IMR-90 (cell line): ENCODE results near the gene RNF215. TPM values are rescaled to one million over a fixed set of nuclear protein-coding genes. Genes with fewer than 3 reads are reported as not detected.

Experiments
- ATAC-seq: fragments of 200-7000 bp; cut with Tn5 transposase; 2 replicates; pipeline ENCODE4 v1.9.1; 2020; ENCODE audit warnings: low read depth, mild to moderate bottlenecking, moderate library complexity
- BruUV-seq: library from RNA; stranded (reverse); fragments of 400-500 nt; replicated peaks from 2 replicates; lab custom pipeline; 2021; lab: Mats Ljungman, UMichigan
- CTCF ChIA-PET: fragments of 300-600 bp; formaldehyde crosslinking; extraction: SDS; loops from one replicate; lab custom pipeline; 2021; ENCODE audit warnings: antibody characterized with exemption; lab: Yijun Ruan, JAX
- POLR2A ChIA-PET: fragments of 300-600 bp; sonication (Branson Sonifier 250); formaldehyde crosslinking; loops from one replicate; lab custom pipeline; 2022; ENCODE audit warnings: antibody characterized with exemption; ENCODE audit not compliant: unreplicated experiment; lab: Charles Lee
- DNase-seq: peaks from one replicate; pipeline ENCODE4 v3.0.0; 2013
- H2AFZ ChIP-seq: replicated peaks from 2 replicates; pipeline ENCODE3; 2013; ENCODE audit warnings: low read length, mild to moderate bottlenecking; ENCODE audit not compliant: poor library complexity
- H2AK5ac ChIP-seq: 2 replicates; pipeline ENCODE4 v1.6.1; 2013; ENCODE audit warnings: low read depth, low read length, inconsistent platforms
- H2AK9ac ChIP-seq: replicated peaks from 2 replicates; pipeline ENCODE3; 2013; ENCODE audit warnings: mild to moderate bottlenecking, low read depth, low read length, moderate library complexity; ENCODE audit not compliant: poor library complexity
- H2BK120ac ChIP-seq: 2 replicates; pipeline ENCODE4 v1.6.1; 2013; ENCODE audit warnings: low read depth, low read length, inconsistent platforms
- H2BK15ac ChIP-seq: 3 replicates; pipeline ENCODE4 v1.6.1; 2013; ENCODE audit warnings: low read depth, low read length, inconsistent platforms
- H2BK20ac ChIP-seq: 2 replicates; pipeline ENCODE4 v1.6.1; 2013; ENCODE audit warnings: low read depth, mild to moderate bottlenecking, inconsistent platforms, low read length, moderate library complexity
- H2BK5ac ChIP-seq: 2 replicates; pipeline ENCODE4 v1.6.1; 2013; ENCODE audit warnings: mild to moderate bottlenecking, low read depth, low read length, inconsistent platforms; ENCODE audit not compliant: poor library complexity, severe bottlenecking
- H3K14ac ChIP-seq: replicated peaks from 2 replicates; pipeline ENCODE4 v1.6.1; 2013; ENCODE audit warnings: low read depth, low read length, inconsistent platforms
- H3K18ac ChIP-seq: 2 replicates; pipeline ENCODE4 v1.6.1; 2013; ENCODE audit warnings: low read depth, low read length, control low read depth
- H3K23ac ChIP-seq: 2 replicates; pipeline ENCODE4 v1.6.1; 2013; ENCODE audit warnings: low read depth, low read length, inconsistent platforms
- H3K27ac ChIP-seq: 2 replicates; pipeline ENCODE4 v1.5.1; 2013; ENCODE audit warnings: mild to moderate bottlenecking, control low read depth, low read length; ENCODE audit not compliant: insufficient read depth
- H3K27me3 ChIP-seq: 2 replicates; pipeline ENCODE4 v1.6.1; 2013; ENCODE audit warnings: low read length; ENCODE audit not compliant: control insufficient read depth, insufficient read depth
- H3K36me3 ChIP-seq: 2 replicates; pipeline ENCODE4 v1.6.1; 2013; ENCODE audit warnings: low read length, mixed read lengths; ENCODE audit not compliant: control insufficient read depth, insufficient read depth
- H3K4ac ChIP-seq: 2 replicates; pipeline ENCODE4 v1.6.1; 2013; ENCODE audit warnings: low read depth, low read length, inconsistent platforms
- H3K4me1 ChIP-seq: 2 replicates; pipeline ENCODE4 v1.6.1; 2013; ENCODE audit warnings: low read length, mixed read lengths; ENCODE audit not compliant: control insufficient read depth, insufficient read depth
- H3K4me2 ChIP-seq: 2 replicates; pipeline ENCODE4 v1.6.1; 2013; ENCODE audit warnings: low read depth, mild to moderate bottlenecking, control low read depth, low read length, moderate library complexity
- H3K4me3 ChIP-seq: 2 replicates; pipeline ENCODE4 v1.5.1; 2013; ENCODE audit warnings: low read depth, mild to moderate bottlenecking, control low read depth, low read length, moderate library complexity; ENCODE audit not compliant: insufficient read depth
- H3K56ac ChIP-seq: 2 replicates; pipeline ENCODE4 v1.6.1; 2013; ENCODE audit warnings: low read length, inconsistent platforms; ENCODE audit not compliant: insufficient read depth; ENCODE audit errors: extremely low read depth
- H3K79me1 ChIP-seq, 2 experiments: 2 replicates each; pipeline ENCODE4 v1.6.1; 2013; ENCODE audit warnings: low read length in 2 of 2, inconsistent platforms in 1 of 2, low read depth in 1 of 2
- H3K9ac ChIP-seq: 2 replicates; pipeline ENCODE4 v1.6.1; 2013; ENCODE audit warnings: low read depth, low read length, control low read depth
- H3K9me1 ChIP-seq: 2 replicates; pipeline ENCODE4 v1.6.1; 2013; ENCODE audit warnings: low read length, inconsistent platforms; ENCODE audit not compliant: insufficient read depth
- H3K9me3 ChIP-seq: 2 replicates; pipeline ENCODE4 v1.6.1; 2013; ENCODE audit warnings: low read length; ENCODE audit not compliant: control insufficient read depth, insufficient read depth
- H4K20me1 ChIP-seq: 2 replicates; pipeline ENCODE4 v1.6.1; 2013; ENCODE audit warnings: low read length, inconsistent platforms; ENCODE audit not compliant: insufficient read depth
- H4K5ac ChIP-seq: 2 replicates; pipeline ENCODE4 v1.6.1; 2013; ENCODE audit warnings: mild to moderate bottlenecking, low read depth, low read length, control low read depth
- H4K8ac ChIP-seq, 2 experiments: 2 replicates each; pipeline ENCODE4 v1.6.1; 2013; ENCODE audit warnings: low read depth in 2 of 2, low read length in 2 of 2, control low read depth in 1 of 2, inconsistent platforms in 1 of 2
- H4K91ac ChIP-seq: 2 replicates; pipeline ENCODE4 v1.6.1; 2013; ENCODE audit warnings: low read depth, low read length, inconsistent platforms; ENCODE audit not compliant: insufficient read depth
- BHLHE40 ChIP-seq: fragments of 150-350 bp; IDR thresholded peaks from 2 replicates; pipeline ENCODE4 v1.6.1; 2016; ENCODE audit warnings: mild to moderate bottlenecking, low read depth, low read length
- CEBPB ChIP-seq: IDR thresholded peaks from 2 replicates; pipeline ENCODE4 v1.6.1; 2012; ENCODE audit warnings: low read depth, low read length, improper control_type of control experiment
- CHD1 ChIP-seq: IDR thresholded peaks from 2 replicates; pipeline ENCODE4 v1.6.1; 2012; ENCODE audit warnings: low read depth, low read length, improper control_type of control experiment
- FOS ChIP-seq: fragments of 150-350 bp; IDR thresholded peaks from 2 replicates; pipeline ENCODE4 v1.6.1; 2016; ENCODE audit warnings: low read depth, low read length
- MAFK ChIP-seq: IDR thresholded peaks from 2 replicates; pipeline ENCODE4 v1.6.1; 2012; ENCODE audit warnings: low read depth, low read length, improper control_type of control experiment
- MAZ ChIP-seq: IDR thresholded peaks from 2 replicates; pipeline ENCODE4 v1.6.1; 2012; ENCODE audit warnings: low read depth, mild to moderate bottlenecking, low read length, improper control_type of control experiment, moderate library complexity, borderline replicate concordance
- NFE2L2 ChIP-seq: fragments of 150-350 bp; IDR thresholded peaks from 2 replicates; pipeline ENCODE4 v1.6.1; 2016; ENCODE audit warnings: low read depth, mild to moderate bottlenecking, low read length
- POLR2A ChIP-seq: IDR thresholded peaks from 2 replicates; pipeline ENCODE4 v1.6.1; 2012; ENCODE audit warnings: mild to moderate bottlenecking, low read depth, low read length
- RCOR1 ChIP-seq: IDR thresholded peaks from 2 replicates; pipeline ENCODE4 v1.6.1; 2012; ENCODE audit warnings: mild to moderate bottlenecking, low read length, improper control_type of control experiment; ENCODE audit not compliant: insufficient replicate concordance
- RFX5 ChIP-seq: IDR thresholded peaks from 2 replicates; pipeline ENCODE4 v1.8.0; 2012; ENCODE audit warnings: low read depth, mild to moderate bottlenecking, low read length, moderate library complexity
- WGBS, 2 experiments: methylation state at CpG; one replicate each; pipeline versions ENCODE4 v1.1.5 to v1.1.7; 2013; ENCODE audit warnings: missing lambda C conversion rate in 2 of 2; ENCODE audit not compliant: insufficient read length in 1 of 2; ENCODE audit errors: extremely low coverage in 2 of 2; 5-methylcytosine and 5-hydroxymethylcytosine counted together
- dilution Hi-C: fragments of 300-500 bp; cut with HindIII; formaldehyde crosslinking; loops from one replicate; pipeline ENCODE4 v1.14.3; 2018; ENCODE audit warnings: low sequenced_read_pairs; ENCODE audit not compliant: unreplicated experiment
- in situ Hi-C: fragments of 300-500 bp; cut with MboI; formaldehyde crosslinking; loops from 3 replicates; pipeline ENCODE4 v1.14.3; 2019; ENCODE audit warnings: low sequenced_read_pairs, inconsistent platforms, mixed read lengths
- intact Hi-C: fragments of 100-400 bp; cut with micrococcal nuclease; formaldehyde crosslinking; loops from 2 replicates; pipeline ENCODE4 v1.10.0; 2022
- polyA plus RNA-seq, 3 experiments: library from polyadenylated mRNA; depleted of rRNA; stranded (reverse); fragments of >200 nt; gene quantifications; 2 replicates each; pipeline ENCODE4 v1.2.3, GENCODE V29; 2012; ENCODE audit warnings: low replicate concordance in 1 of 3
- total RNA-seq: library from RNA; depleted of rRNA; stranded (reverse); fragments of >200 nt; gene quantifications from 2 replicates; pipeline ENCODE4 v1.2.3, GENCODE V29; 2012
- TF ChIP-seq, protein P1 (sequence below): conservative IDR thresholded peaks from 2 replicates; pipeline ENCODE4 v1.5.1; 2012; ENCODE audit warnings: mild to moderate bottlenecking, low read depth, low read length, improper control_type of control experiment
- TF ChIP-seq, protein P2 (sequence below): fragments of 150-350 bp; IDR thresholded peaks from 2 replicates; pipeline ENCODE4 v1.6.1; 2017; ENCODE audit warnings: mild to moderate bottlenecking, antibody characterized with exemption, low read length, low read depth
- TF ChIP-seq, protein P3 (sequence below): fragments of 150-350 bp; IDR thresholded peaks from 2 replicates; pipeline ENCODE4 v1.6.1; 2016; ENCODE audit warnings: low read depth, mild to moderate bottlenecking, low read length, moderate library complexity, borderline replicate concordance

The RNF215 gene
- total and polyA plus RNA-seq, 2 of the 4 experiments (the other 2 are of a cell fraction): 15.8 to 21.9 TPM

DNA sequence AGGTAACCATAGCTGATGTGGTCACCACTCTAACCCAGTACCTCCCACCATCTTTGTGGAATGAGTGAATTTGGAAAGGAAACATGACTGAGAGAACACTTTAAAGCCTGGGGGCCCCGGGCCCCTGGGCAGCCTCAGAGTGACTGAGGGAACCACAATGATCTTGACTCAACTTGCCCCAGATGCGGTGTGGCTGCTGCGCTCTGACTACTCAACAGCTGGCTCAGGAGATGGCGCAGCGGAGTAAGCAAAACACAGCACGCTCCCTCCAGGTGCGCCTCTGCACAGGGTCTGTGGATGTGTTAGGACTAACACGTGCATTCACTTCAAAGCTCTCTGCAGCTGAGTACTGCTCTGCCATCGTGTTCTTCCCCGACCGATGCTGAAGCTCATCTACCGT, 5.9 kb downstream of the RNF215 start:
- Histone ChIP-seq H2AFZ (no peak overlapping the region), H3K27me3 (no peaks in the 10 kb centered on the region), H3K18ac (no peak overlapping the region), H3K4me1 (peaks cover 3% of the 10 kb centered on the region), H3K4me3 (no peak overlapping the region), H4K5ac (no peak overlapping the region), H3K27ac (no peak overlapping the region), H3K36me3 (peaks cover 60% of the 10 kb centered on the region), H2AK5ac (no peak overlapping the region), H3K79me1 (peaks cover 7% of the 10 kb centered on the region in 2 experiments), H2AK9ac (no peak overlapping the region), H2BK15ac (no peak overlapping the region), H4K8ac (no peak overlapping the region), H2BK20ac (no peak overlapping the region), H3K23ac (no peak overlapping the region), H3K14ac (no peak overlapping the region), H3K9me3 (no peaks in the 10 kb centered on the region), H2BK5ac (no peak overlapping the region), H3K4me2 (no peak overlapping the region), H4K91ac (no peak overlapping the region), H3K56ac (no peak overlapping the region), H3K9me1 (peaks cover 2% of the 10 kb centered on the region; the same call in 1 of the 2 replicates), H3K4ac (no peak overlapping the region), H2BK120ac (no peak overlapping the region), H3K9ac (no peak overlapping the region), H4K20me1 (no peaks in the 10 kb centered on the region)
- in situ Hi-C loops: no loop called here
- intact Hi-C loops: no loop called here
- DNase-seq (no peak), ATAC-seq (no peak)
- no peak for TF ChIP-seq NFE2L2
- TF ChIP-seq, protein P1, sequence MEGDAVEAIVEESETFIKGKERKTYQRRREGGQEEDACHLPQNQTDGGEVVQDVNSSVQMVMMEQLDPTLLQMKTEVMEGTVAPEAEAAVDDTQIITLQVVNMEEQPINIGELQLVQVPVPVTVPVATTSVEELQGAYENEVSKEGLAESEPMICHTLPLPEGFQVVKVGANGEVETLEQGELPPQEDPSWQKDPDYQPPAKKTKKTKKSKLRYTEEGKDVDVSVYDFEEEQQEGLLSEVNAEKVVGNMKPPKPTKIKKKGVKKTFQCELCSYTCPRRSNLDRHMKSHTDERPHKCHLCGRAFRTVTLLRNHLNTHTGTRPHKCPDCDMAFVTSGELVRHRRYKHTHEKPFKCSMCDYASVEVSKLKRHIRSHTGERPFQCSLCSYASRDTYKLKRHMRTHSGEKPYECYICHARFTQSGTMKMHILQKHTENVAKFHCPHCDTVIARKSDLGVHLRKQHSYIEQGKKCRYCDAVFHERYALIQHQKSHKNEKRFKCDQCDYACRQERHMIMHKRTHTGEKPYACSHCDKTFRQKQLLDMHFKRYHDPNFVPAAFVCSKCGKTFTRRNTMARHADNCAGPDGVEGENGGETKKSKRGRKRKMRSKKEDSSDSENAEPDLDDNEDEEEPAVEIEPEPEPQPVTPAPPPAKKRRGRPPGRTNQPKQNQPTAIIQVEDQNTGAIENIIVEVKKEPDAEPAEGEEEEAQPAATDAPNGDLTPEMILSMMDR: no peak
- no peak for TF ChIP-seq FOS
- TF ChIP-seq, protein P2, sequence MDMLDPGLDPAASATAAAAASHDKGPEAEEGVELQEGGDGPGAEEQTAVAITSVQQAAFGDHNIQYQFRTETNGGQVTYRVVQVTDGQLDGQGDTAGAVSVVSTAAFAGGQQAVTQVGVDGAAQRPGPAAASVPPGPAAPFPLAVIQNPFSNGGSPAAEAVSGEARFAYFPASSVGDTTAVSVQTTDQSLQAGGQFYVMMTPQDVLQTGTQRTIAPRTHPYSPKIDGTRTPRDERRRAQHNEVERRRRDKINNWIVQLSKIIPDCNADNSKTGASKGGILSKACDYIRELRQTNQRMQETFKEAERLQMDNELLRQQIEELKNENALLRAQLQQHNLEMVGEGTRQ: no peak
- no peak for TF ChIP-seq RFX5
- no peak for TF ChIP-seq CHD1
- no peak for TF ChIP-seq BHLHE40
- TF ChIP-seq, protein P3, sequence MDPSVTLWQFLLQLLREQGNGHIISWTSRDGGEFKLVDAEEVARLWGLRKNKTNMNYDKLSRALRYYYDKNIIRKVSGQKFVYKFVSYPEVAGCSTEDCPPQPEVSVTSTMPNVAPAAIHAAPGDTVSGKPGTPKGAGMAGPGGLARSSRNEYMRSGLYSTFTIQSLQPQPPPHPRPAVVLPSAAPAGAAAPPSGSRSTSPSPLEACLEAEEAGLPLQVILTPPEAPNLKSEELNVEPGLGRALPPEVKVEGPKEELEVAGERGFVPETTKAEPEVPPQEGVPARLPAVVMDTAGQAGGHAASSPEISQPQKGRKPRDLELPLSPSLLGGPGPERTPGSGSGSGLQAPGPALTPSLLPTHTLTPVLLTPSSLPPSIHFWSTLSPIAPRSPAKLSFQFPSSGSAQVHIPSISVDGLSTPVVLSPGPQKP: no peak
- TF ChIP-seq POLR2A: no peak
- no peak for TF ChIP-seq MAFK
- TF ChIP-seq MAZ: no peak
- no peak for TF ChIP-seq CEBPB
- TF ChIP-seq RCOR1: no peak
- ChIA-PET CTCF (interaction anchor here (0.6 to 1.5 kb wide), 3 partner anchors 22 to 118 kb away, joined by 3 to 7 read pairs (median 3); no protein-coding TSS in a partner anchor), POLR2A (no interaction called here)
- no TSS peak for BruUV-seq
- 86% methylated on average over 6 of the region's 12 CpGs; no CpG with 5 or more reads in 1 of the 2 experiments for WGBS, 2 experiments
- dilution Hi-C loops: no loop called here
